ENCODE measurements around the gene UBA7. TPM values are rescaled to one million over a fixed set of nuclear protein-coding genes. Genes with fewer than 3 reads are reported as not detected.

Gene UBA7, protein sequence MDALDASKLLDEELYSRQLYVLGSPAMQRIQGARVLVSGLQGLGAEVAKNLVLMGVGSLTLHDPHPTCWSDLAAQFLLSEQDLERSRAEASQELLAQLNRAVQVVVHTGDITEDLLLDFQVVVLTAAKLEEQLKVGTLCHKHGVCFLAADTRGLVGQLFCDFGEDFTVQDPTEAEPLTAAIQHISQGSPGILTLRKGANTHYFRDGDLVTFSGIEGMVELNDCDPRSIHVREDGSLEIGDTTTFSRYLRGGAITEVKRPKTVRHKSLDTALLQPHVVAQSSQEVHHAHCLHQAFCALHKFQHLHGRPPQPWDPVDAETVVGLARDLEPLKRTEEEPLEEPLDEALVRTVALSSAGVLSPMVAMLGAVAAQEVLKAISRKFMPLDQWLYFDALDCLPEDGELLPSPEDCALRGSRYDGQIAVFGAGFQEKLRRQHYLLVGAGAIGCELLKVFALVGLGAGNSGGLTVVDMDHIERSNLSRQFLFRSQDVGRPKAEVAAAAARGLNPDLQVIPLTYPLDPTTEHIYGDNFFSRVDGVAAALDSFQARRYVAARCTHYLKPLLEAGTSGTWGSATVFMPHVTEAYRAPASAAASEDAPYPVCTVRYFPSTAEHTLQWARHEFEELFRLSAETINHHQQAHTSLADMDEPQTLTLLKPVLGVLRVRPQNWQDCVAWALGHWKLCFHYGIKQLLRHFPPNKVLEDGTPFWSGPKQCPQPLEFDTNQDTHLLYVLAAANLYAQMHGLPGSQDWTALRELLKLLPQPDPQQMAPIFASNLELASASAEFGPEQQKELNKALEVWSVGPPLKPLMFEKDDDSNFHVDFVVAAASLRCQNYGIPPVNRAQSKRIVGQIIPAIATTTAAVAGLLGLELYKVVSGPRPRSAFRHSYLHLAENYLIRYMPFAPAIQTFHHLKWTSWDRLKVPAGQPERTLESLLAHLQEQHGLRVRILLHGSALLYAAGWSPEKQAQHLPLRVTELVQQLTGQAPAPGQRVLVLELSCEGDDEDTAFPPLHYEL
- total RNA-seq, result 100 to 1,000 TPM in 1 of 4 donors, 10 to 100 TPM in 3; 21.3 to 114 (median 63.0) TPM

DNA sequence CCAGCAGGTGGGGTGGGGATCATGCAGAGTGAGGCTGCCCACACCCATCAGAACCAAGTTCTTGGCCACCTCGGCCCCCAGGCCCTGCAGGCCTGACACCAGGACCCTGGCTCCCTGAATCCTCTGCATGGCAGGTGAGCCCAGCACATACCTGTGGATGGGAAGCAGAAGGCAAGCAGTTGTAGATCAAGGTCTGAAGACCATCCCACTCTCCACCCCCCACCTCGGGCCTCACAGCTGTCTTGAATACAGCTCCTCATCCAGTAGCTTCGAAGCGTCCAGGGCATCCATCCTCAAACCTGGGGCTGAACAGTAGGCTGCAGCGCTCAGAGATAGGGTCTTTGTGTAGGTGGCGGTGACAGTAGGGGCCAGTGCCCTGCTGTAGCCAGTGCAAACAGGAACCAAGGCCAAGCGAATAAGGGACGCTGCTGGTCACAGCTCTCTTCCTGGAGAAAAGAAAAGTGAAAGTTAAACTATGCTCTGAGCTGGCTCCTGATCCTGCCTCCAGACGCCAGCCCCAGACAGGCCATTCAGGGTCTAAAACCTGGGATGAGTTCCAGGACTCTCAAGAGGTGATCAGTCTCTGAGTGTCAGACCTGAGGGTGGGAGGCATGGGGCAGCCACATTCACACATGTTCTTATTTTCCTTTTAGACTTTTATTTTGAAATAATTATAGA is at the start of gene UBA7:
UBA7 (minus strand) TSS at position 457 of the 678 bp plus-strand sequence; CDS start at position 291, 166 bp downstream.
- Histone ChIP-seq H3K27me3 (no peaks in the 10 kb centered on the region), H3K4me3 (peak within 1 kb of the TSS; percentile 43 to 52), H3K27ac (peak within 1 kb of the TSS; percentile 79 to 88), H3K36me3 (no peaks in the 10 kb centered on the region), H3K4me1 (peaks cover 0 to 12% of the 10 kb centered on the region in 2 donors), H3K9me3 (no peaks in the 10 kb centered on the region)
- peak; percentile 65 to 66 for DNase-seq
- TF ChIP-seq POLR2A (IDR thresholded peaks at IDR 0.05), result no peak
- TF ChIP-seq, protein P1, sequence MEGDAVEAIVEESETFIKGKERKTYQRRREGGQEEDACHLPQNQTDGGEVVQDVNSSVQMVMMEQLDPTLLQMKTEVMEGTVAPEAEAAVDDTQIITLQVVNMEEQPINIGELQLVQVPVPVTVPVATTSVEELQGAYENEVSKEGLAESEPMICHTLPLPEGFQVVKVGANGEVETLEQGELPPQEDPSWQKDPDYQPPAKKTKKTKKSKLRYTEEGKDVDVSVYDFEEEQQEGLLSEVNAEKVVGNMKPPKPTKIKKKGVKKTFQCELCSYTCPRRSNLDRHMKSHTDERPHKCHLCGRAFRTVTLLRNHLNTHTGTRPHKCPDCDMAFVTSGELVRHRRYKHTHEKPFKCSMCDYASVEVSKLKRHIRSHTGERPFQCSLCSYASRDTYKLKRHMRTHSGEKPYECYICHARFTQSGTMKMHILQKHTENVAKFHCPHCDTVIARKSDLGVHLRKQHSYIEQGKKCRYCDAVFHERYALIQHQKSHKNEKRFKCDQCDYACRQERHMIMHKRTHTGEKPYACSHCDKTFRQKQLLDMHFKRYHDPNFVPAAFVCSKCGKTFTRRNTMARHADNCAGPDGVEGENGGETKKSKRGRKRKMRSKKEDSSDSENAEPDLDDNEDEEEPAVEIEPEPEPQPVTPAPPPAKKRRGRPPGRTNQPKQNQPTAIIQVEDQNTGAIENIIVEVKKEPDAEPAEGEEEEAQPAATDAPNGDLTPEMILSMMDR (IDR thresholded peaks at IDR 0.05), result no peak
- intact Hi-C loops (cut with DNase I; ENCODE audit: low total_unique reads), result no loop called here

DNA sequence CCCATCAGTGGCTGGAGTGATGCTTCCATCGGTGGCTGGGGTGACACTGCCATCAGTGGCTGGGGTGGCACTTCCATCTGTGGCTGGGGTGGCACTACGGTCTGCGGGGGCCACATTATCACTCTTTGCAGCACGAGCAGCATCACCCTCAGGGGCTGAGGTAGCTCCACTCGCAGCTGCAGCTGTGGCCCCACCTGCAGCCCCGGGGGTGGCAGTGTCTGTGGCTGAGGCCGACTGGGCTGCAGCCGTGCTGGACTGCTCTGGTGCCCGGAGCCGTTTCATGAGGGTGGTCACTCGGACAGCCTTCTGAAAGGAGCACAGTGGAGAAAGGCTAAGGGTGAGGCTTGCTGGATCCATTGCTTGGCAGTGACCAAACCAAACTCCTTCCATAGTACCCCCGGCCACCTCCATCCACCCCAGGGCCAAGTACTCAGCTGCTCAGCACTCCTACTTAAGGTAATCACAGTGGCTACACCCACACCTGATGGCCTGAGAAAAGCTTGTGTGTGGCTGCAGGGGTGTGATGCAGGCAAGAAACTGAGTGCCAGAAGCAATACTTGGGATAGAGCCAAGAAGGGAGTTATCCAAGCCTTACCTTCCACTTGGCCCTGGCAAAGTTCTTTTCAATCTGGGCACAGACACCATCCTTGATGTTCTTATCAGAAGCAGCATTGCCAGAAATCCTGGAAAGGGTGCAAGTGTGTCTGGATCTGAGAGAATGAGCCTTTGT is 46.0 kb upstream of the UBA7 start:
- peaks cover 0 to 4% of the 10 kb centered on the region in 2 donors for H3K4me1 ChIP-seq
- intact Hi-C loops (cut with DNase I; ENCODE audit: low total_unique reads), result no loop called here
- H3K4me3 ChIP-seq, result no peak overlapping the region
- H3K9me3 ChIP-seq, result no peaks in the 10 kb centered on the region
- no peak overlapping the region for H3K27ac ChIP-seq
- no peaks in the 10 kb centered on the region for H3K36me3 ChIP-seq
- H3K27me3 ChIP-seq, result no peaks in the 10 kb centered on the region
- no peak for TF ChIP-seq POLR2A (IDR thresholded peaks at IDR 0.05)
- TF ChIP-seq, protein P1 (IDR thresholded peaks at IDR 0.05), result no peak
- no peak for DNase-seq

DNA sequence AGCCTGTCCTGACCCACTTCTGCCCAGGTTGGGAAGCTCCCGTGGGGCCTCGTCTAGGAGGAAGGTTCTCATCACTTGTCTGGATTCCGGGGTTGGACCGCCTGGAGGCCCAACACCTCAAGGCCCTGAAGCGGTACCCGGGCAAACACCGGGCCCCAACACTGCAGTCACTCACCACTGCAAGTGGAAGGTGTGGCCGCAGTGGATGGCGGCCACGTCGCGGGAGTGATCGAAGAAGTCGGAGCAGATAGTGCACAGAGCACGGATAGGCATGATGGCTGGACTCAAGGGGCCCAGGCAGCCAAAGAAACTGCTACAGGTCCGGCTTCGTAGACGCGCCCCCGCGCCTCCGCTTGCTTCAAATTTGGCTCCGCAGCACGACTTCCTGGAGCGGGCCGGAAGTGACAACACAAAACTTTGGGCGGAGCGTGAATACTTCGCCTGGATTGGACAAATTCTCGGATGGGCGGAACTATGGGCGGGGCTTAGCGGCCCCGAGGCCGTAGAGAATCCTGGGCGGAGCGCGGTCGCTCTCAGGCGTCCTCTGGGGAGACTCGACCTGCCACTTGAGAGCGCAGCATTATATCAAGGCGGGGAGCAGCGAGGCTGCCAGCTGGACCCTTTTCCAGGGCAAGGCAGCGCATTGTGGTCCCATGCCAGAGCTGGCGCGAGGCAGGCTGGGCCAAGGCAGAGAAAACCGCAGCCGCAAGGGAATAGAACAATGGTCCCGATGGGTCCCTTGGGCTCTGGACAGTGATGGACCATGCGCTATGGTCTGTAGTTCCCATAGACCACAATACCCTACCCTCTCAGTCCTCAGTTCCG is 42.6 kb upstream of the UBA7 start, which contains the start of gene TRAIP:
TRAIP (minus strand) TSS at position 384 of the 825 bp plus-strand sequence; CDS start at position 273, 111 bp downstream.
- peak; percentile 94 to 96 for DNase-seq
- Histone ChIP-seq H3K4me3 (peak within 1 kb of the TSS; percentile 54 to 58), H3K9me3 (no peaks in the 10 kb centered on the region), H3K4me1 (peaks cover 0 to 4% of the 10 kb centered on the region in 2 donors), H3K27ac (peak within 1 kb of the TSS; percentile 60 to 76), H3K36me3 (no peaks in the 10 kb centered on the region), H3K27me3 (no peaks in the 10 kb centered on the region)
- intact Hi-C loops (cut with DNase I; ENCODE audit: low total_unique reads), result no loop called here
- TF ChIP-seq, protein P1 (IDR thresholded peaks at IDR 0.05), result peak in 1 of 4 experiments; percentile 10
- TF ChIP-seq POLR2A (IDR thresholded peaks at IDR 0.05), result peak in 1 of 2 donors; percentile 64

DNA sequence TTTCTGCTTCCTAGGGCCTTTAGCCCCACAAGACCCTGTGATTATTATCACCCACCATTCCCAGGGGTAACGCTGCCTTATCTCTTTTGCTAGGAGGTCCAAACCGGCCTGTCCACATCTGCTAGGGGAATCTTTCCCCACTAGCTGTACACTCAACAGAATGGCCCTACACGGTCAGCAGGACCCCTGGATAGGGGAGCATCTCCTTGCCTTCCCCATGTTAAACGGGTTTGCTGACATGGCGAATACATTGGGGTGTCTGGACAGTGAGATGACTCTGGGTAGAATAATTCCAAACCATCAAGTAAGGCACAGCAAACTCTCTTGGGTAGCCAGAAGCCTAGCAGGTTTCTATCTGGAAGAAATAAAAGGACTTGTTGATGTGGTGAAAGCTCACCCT is 41.9 kb upstream of the UBA7 start:
- Histone ChIP-seq H3K27ac (no peak overlapping the region), H3K27me3 (no peaks in the 10 kb centered on the region), H3K36me3 (no peaks in the 10 kb centered on the region), H3K9me3 (no peaks in the 10 kb centered on the region), H3K4me1 (peaks cover 0 to 4% of the 10 kb centered on the region in 2 donors), H3K4me3 (peak overlapping the region in 1 of 2 donors; percentile 58)
- no peak for DNase-seq
- TF ChIP-seq POLR2A (IDR thresholded peaks at IDR 0.05), result no peak
- TF ChIP-seq, protein P1 (IDR thresholded peaks at IDR 0.05), result no peak
- intact Hi-C loops (cut with DNase I; ENCODE audit: low total_unique reads), result no loop called here
